Smooth muscle cell (in vitro differentiated cells): ENCODE results near the gene PCNX1. TPM values are rescaled to one million over a fixed set of nuclear protein-coding genes. Genes with fewer than 3 reads are reported as not detected.

Experiments used
- DNase-seq: peaks from one replicate; lab custom pipeline; 2025; ENCODE audit not compliant: unreplicated experiment; lab: John Stamatoyannopoulos, UW
- H2AFZ ChIP-seq: fragments of 200-600 bp; sonication (generic); 2 replicates; pipeline ENCODE4 v1.6.0; 2016; ENCODE audit warnings: antibody characterized with exemption, low read depth, mild to moderate bottlenecking
- H3F3A ChIP-seq: fragments of 200-600 bp; sonication (generic); 2 replicates; pipeline ENCODE4 v1.6.0; 2017; ENCODE audit warnings: antibody characterized with exemption, low read depth
- H3K27ac ChIP-seq: fragments of 200-600 bp; sonication (generic); 2 replicates; pipeline ENCODE4 v1.5.1; 2016; ENCODE audit warnings: low read depth, mild to moderate bottlenecking
- H3K27me3 ChIP-seq: fragments of 200-600 bp; sonication (generic); 2 replicates; pipeline ENCODE4 v1.6.1; 2016; ENCODE audit warnings: low read depth, mild to moderate bottlenecking
- H3K36me3 ChIP-seq: fragments of 200-600 bp; sonication (generic); 2 replicates; pipeline ENCODE4 v1.5.1; 2016; ENCODE audit warnings: low read depth
- H3K4me1 ChIP-seq: fragments of 200-600 bp; sonication (generic); 2 replicates; pipeline ENCODE4 v1.5.1; 2016; ENCODE audit warnings: low read depth
- H3K4me2 ChIP-seq: fragments of 200-600 bp; sonication (generic); 2 replicates; pipeline ENCODE4 v1.6.0; 2016; ENCODE audit warnings: mild to moderate bottlenecking
- H3K4me3 ChIP-seq: fragments of 200-600 bp; sonication (generic); 2 replicates; pipeline ENCODE4 v1.5.1; 2016; ENCODE audit warnings: mild to moderate bottlenecking
- H3K79me2 ChIP-seq: fragments of 200-600 bp; sonication (generic); 2 replicates; pipeline ENCODE4 v1.6.0; 2016; ENCODE audit warnings: low read depth, mild to moderate bottlenecking
- H3K9ac ChIP-seq: fragments of 200-600 bp; sonication (generic); 2 replicates; pipeline ENCODE4 v1.6.0; 2016; ENCODE audit warnings: low read depth
- H3K9me3 ChIP-seq: fragments of 200-600 bp; sonication (generic); replicated peaks from 2 replicates; pipeline ENCODE4 v1.5.1; 2016; ENCODE audit warnings: low read depth
- H4K20me1 ChIP-seq: fragments of 200-600 bp; sonication (generic); 2 replicates; pipeline ENCODE4 v1.6.0; 2016; ENCODE audit warnings: low read depth
- CTCF ChIP-seq: fragments of 200-600 bp; sonication (generic); IDR thresholded peaks from 2 replicates; pipeline ENCODE4 v1.5.1; 2017; ENCODE audit warnings: borderline replicate concordance, mild to moderate bottlenecking, antibody characterized with exemption; ENCODE audit not compliant: insufficient read depth, poor library complexity, severe bottlenecking
- WGBS: methylation state at CpG from one replicate; pipeline ENCODE4 v1.1.7; 2016; ENCODE audit warnings: low lambda C conversion rate; 5-methylcytosine and 5-hydroxymethylcytosine counted together
- polyA plus RNA-seq: library from polyadenylated mRNA; unstranded; fragments of >200 nt; fragmentation: Nextera tagmentation; extraction: Ambion mirVana; gene quantifications from 2 replicates; pipeline ENCODE4 v1.2.1, GENCODE V29; 2016
- total RNA-seq: library from RNA; depleted of rRNA; stranded (reverse); fragments of >200 nt; gene quantifications from 2 replicates; pipeline ENCODE4 v1.2.3, GENCODE V29; 2014

Gene PCNX1
- total and polyA plus RNA-seq, 2 experiments from 2014 or later, result 12.2 to 68.2 TPM

GRCh38 chr14:71137536-71138447 lies 230.5 kb downstream of the PCNX1 start:
- H3K27ac ChIP-seq, result no peak overlapping the region
- no peaks in the 10 kb centered on the region for H3K79me2 ChIP-seq
- H3K27me3 ChIP-seq, result no peaks in the 10 kb centered on the region
- TF ChIP-seq CTCF, result no peak
- no peaks in the 10 kb centered on the region for H4K20me1 ChIP-seq
- no peaks in the 10 kb centered on the region for H3F3A ChIP-seq
- DNase-seq, result no peak
- no peak overlapping the region for H2AFZ ChIP-seq
- H3K4me2 ChIP-seq, result no peak overlapping the region
- WGBS, result 93% methylated on average over 5 of the region's 5 CpGs
- no peaks in the 10 kb centered on the region for H3K4me1 ChIP-seq
- no peak overlapping the region for H3K4me3 ChIP-seq
- H3K9ac ChIP-seq, result no peak overlapping the region
- H3K36me3 ChIP-seq, result no peaks in the 10 kb centered on the region
- H3K9me3 ChIP-seq, result no peaks in the 10 kb centered on the region

- Histone ChIP-seq H3K36me3 (no peaks in the 10 kb centered on the region), H3F3A (no peaks in the 10 kb centered on the region), H2AFZ (no peak overlapping the region), H3K4me2 (no peak overlapping the region), H3K4me1 (no peaks in the 10 kb centered on the region), H3K9ac (no peak overlapping the region), H3K79me2 (no peaks in the 10 kb centered on the region), H4K20me1 (no peaks in the 10 kb centered on the region), H3K27me3 (no peaks in the 10 kb centered on the region), H3K9me3 (no peaks in the 10 kb centered on the region), H3K4me3 (no peak overlapping the region), H3K27ac (no peak overlapping the region)
- peak; percentile 7 for DNase-seq
- WGBS, result 37% methylated on average over 14 of the region's 14 CpGs
- TF ChIP-seq CTCF, result peak; percentile 96
Measured at GRCh38 chr14:71138448-71139293, 231.4 kb downstream of the PCNX1 start.

GRCh38 chr14:71139294-71139946 lies 232.2 kb downstream of the PCNX1 start:
- no peak overlapping the region for H3K4me3 ChIP-seq
- H3K9ac ChIP-seq, result no peak overlapping the region
- no peaks in the 10 kb centered on the region for H3K27me3 ChIP-seq
- DNase-seq, result no peak
- no peaks in the 10 kb centered on the region for H3K36me3 ChIP-seq
- H3K4me2 ChIP-seq, result no peak overlapping the region
- H3F3A ChIP-seq, result no peaks in the 10 kb centered on the region
- 86% methylated on average over 31 of the region's 31 CpGs for WGBS
- no peaks in the 10 kb centered on the region for H4K20me1 ChIP-seq
- H2AFZ ChIP-seq, result no peak overlapping the region
- no peaks in the 10 kb centered on the region for H3K9me3 ChIP-seq
- no peaks in the 10 kb centered on the region for H3K4me1 ChIP-seq
- H3K79me2 ChIP-seq, result no peaks in the 10 kb centered on the region
- H3K27ac ChIP-seq, result no peak overlapping the region
- TF ChIP-seq CTCF, result no peak
